SU-DHL-6 (cell line): Measurements from ENCODE around the gene NR1D2.

ENCODE experiments used
- H2AFZ ChIP-seq: fragments of 200-600 bp; sonication (generic); 2 replicates; pipeline ENCODE4 v1.6.1; 2014; ENCODE audit warnings: low read depth, mild to moderate bottlenecking, moderate library complexity, mixed read lengths, antibody characterized with exemption, low read length; ENCODE audit not compliant: severe bottlenecking
- H3F3A ChIP-seq: fragments of 200-600 bp; shearing (Covaris generic); 2 replicates; pipeline ENCODE4 v1.6.0; 2016; ENCODE audit warnings: antibody characterized with exemption, mild to moderate bottlenecking; ENCODE audit not compliant: insufficient read depth
- H3K27ac ChIP-seq: fragments of 200-600 bp; sonication (generic); 2 replicates; pipeline ENCODE4 v1.5.1; 2016; ENCODE audit warnings: low read depth, mild to moderate bottlenecking, low read length, moderate library complexity, mixed read lengths
- H3K27me3 ChIP-seq: fragments of 200-600 bp; sonication (generic), shearing (Covaris generic); 2 replicates; pipeline ENCODE4 v1.6.0; 2014; ENCODE audit warnings: mild to moderate bottlenecking, low read length
- H3K36me3 ChIP-seq: fragments of 200-600 bp; sonication (generic); 2 replicates; pipeline ENCODE4 v1.6.1; 2014; ENCODE audit warnings: mild to moderate bottlenecking, low read length, mixed read lengths
- H3K4me2 ChIP-seq: fragments of 300-600, 200-600 bp; shearing (Covaris generic), sonication (generic); 2 replicates; pipeline ENCODE4 v1.6.0; 2014; ENCODE audit warnings: low read length, low read depth, mild to moderate bottlenecking; ENCODE audit not compliant: poor library complexity, severe bottlenecking
- H3K4me3 ChIP-seq: fragments of 200-600 bp; sonication (generic); 2 replicates; pipeline ENCODE4 v1.5.1; 2014; ENCODE audit warnings: antibody characterized with exemption, low read length, mild to moderate bottlenecking, mixed read lengths; ENCODE audit not compliant: insufficient read depth, poor library complexity, severe bottlenecking
- H3K79me2 ChIP-seq: fragments of 200-600 bp; sonication (generic); 2 replicates; pipeline ENCODE4 v1.6.1; 2014; ENCODE audit warnings: mild to moderate bottlenecking, low read length, moderate library complexity; ENCODE audit not compliant: insufficient read depth
- H3K9ac ChIP-seq: fragments of 200-600 bp; sonication (generic); 2 replicates; pipeline ENCODE4 v1.7.0; 2014; ENCODE audit warnings: mild to moderate bottlenecking, low read length
- H3K9me2 ChIP-seq: fragments of 200-600 bp; sonication (generic); replicated peaks from 2 replicates; pipeline ENCODE4 v1.6.1; 2014; ENCODE audit warnings: low read length; ENCODE audit not compliant: insufficient read depth
- H3K9me3 ChIP-seq: fragments of 200-600 bp; sonication (generic); 2 replicates; pipeline ENCODE4 v1.6.1; 2014; ENCODE audit warnings: low read length, mixed read lengths; ENCODE audit not compliant: insufficient read depth
- H4K20me1 ChIP-seq: fragments of 200-600 bp; sonication (generic); 2 replicates; pipeline ENCODE4 v1.6.1; 2014; ENCODE audit warnings: low read depth, mild to moderate bottlenecking, antibody characterized with exemption, low read length, moderate library complexity, mixed read lengths
- CTCF ChIP-seq: fragments of 200-600 bp; sonication (generic); IDR thresholded peaks from one replicate; pipeline ENCODE4 v1.5.1; 2017; ENCODE audit warnings: antibody characterized with exemption, mild to moderate bottlenecking, low read length, moderate library complexity; ENCODE audit not compliant: insufficient read depth, poor library complexity, severe bottlenecking
- EZH2phosphoT487 ChIP-seq: fragments of 200-600 bp; sonication (generic), shearing (Covaris generic); conservative IDR thresholded peaks from 2 replicates; pipeline ENCODE4 v1.6.1; 2018; ENCODE audit warnings: mild to moderate bottlenecking, antibody characterized with exemption, low read length, moderate library complexity, mixed read lengths

The NR1D2 gene

GRCh38 chr3:23938688-23939087, 6.4 kb upstream of the NR1D2 start:
- Histone ChIP-seq H4K20me1 (no peaks in the 10 kb centered on the region), H2AFZ (no peak overlapping the region)

GRCh38 chr3:23940775-23941174, 4.3 kb upstream of the NR1D2 start:
- H3K27ac ChIP-seq: no peak overlapping the region
- no peaks in the 10 kb centered on the region for H4K20me1 ChIP-seq
- no peak overlapping the region for H3K9ac ChIP-seq
- no peaks in the 10 kb centered on the region for H3K36me3 ChIP-seq
- H3K79me2 ChIP-seq: no peaks in the 10 kb centered on the region
- no peaks in the 10 kb centered on the region for H3K9me3 ChIP-seq
- H3F3A ChIP-seq: peaks cover 9% of the 10 kb centered on the region
- H3K27me3 ChIP-seq: no peaks in the 10 kb centered on the region
- TF ChIP-seq CTCF (no peak), EZH2phosphoT487 (no peak)
- H3K9me2 ChIP-seq: no peaks in the 10 kb centered on the region
- H2AFZ ChIP-seq: no peak overlapping the region
- no peak overlapping the region for H3K4me3 ChIP-seq
- H3K4me2 ChIP-seq: no peak overlapping the region

More at GRCh38 chr3:23938688-23939087, 6.4 kb upstream of the NR1D2 start:
- Histone ChIP-seq H3K9me2 (no peaks in the 10 kb centered on the region), H3K4me2 (no peak overlapping the region), H3K9me3 (no peaks in the 10 kb centered on the region), H3K36me3 (no peaks in the 10 kb centered on the region), H3K79me2 (no peaks in the 10 kb centered on the region), H3K27me3 (no peaks in the 10 kb centered on the region), H3K4me3 (no peak overlapping the region), H3K9ac (no peak overlapping the region), H3K27ac (no peak overlapping the region), H3F3A (peaks cover under 1% of the 10 kb centered on the region; the same call in 1 of the 2 replicates)
- TF ChIP-seq EZH2phosphoT487 (no peak), CTCF (no peak)

DNA sequence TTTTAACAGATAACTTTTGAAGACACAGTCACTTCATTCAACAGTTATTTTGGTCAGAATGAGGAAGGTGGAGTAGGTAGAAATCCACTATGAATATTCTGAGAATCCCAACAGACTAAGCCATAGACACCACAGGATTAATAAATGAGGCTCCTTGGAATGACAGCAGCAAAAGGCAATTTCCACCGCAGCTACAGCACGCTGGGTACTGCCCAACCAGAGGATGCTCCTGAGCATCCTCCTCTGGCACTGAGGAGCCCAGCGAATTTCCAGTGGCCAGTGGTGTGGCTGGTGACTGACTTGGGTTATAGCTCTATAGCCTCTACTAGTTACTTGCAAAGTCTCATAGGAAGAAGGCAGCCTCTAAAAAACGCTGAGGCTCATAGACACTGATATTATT, 3.6 kb upstream of the NR1D2 start:
- TF ChIP-seq CTCF (no peak), EZH2phosphoT487 (no peak)
- Histone ChIP-seq H3K4me2 (no peak overlapping the region), H3K27me3 (no peaks in the 10 kb centered on the region), H3K36me3 (no peaks in the 10 kb centered on the region), H3K9me3 (no peaks in the 10 kb centered on the region), H3K9ac (no peak overlapping the region), H3K27ac (no peak overlapping the region), H3K9me2 (no peaks in the 10 kb centered on the region), H3K79me2 (no peaks in the 10 kb centered on the region), H4K20me1 (no peaks in the 10 kb centered on the region), H2AFZ (no peak overlapping the region), H3K4me3 (no peak overlapping the region), H3F3A (peaks cover 10% of the 10 kb centered on the region)

GRCh38 chr3:23942546-23942945, 2.5 kb upstream of the NR1D2 start:
- H3F3A ChIP-seq: peaks cover 16% of the 10 kb centered on the region
- no peaks in the 10 kb centered on the region for H3K9me3 ChIP-seq
- no peak for TF ChIP-seq CTCF
- TF ChIP-seq EZH2phosphoT487: no peak
- H3K27me3 ChIP-seq: no peaks in the 10 kb centered on the region
- H3K27ac ChIP-seq: no peak overlapping the region
- no peaks in the 10 kb centered on the region for H3K36me3 ChIP-seq
- H3K9me2 ChIP-seq: no peaks in the 10 kb centered on the region
- no peak overlapping the region for H3K4me2 ChIP-seq
- no peaks in the 10 kb centered on the region for H4K20me1 ChIP-seq
- no peak overlapping the region for H3K4me3 ChIP-seq
- no peak overlapping the region for H2AFZ ChIP-seq
- H3K9ac ChIP-seq: no peak overlapping the region
- H3K79me2 ChIP-seq: no peaks in the 10 kb centered on the region
